Progenitor cell of endocrine pancreas (in vitro differentiated cells): Measurements from ENCODE around the gene MICB. TPM values are rescaled to one million over a fixed set of nuclear protein-coding genes. Genes with fewer than 3 reads are reported as not detected.

Experiments
- DNase-seq: peaks from one replicate; pipeline ENCODE4 v3.0.0; 2021; ENCODE audit warnings: low spot score; ENCODE audit not compliant: unreplicated experiment
- H3K27ac Mint-ChIP-seq: 2 replicates; pipeline ENCODE4 v1.8.0; 2021; ENCODE audit warnings: mild to moderate bottlenecking, moderate library complexity, mixed read lengths
- H3K27me3 Mint-ChIP-seq: 2 replicates; pipeline ENCODE4 v1.8.0; 2021; ENCODE audit warnings: mixed read lengths
- H3K36me3 Mint-ChIP-seq: 2 replicates; pipeline ENCODE4 v1.8.0; 2022; ENCODE audit warnings: mixed read lengths; ENCODE audit not compliant: insufficient read depth
- H3K4me1 Mint-ChIP-seq: 2 replicates; pipeline ENCODE4 v1.8.0; 2021; ENCODE audit warnings: low read depth, mixed read lengths
- H3K4me3 Mint-ChIP-seq: 2 replicates; pipeline ENCODE4 v1.8.0; 2021; ENCODE audit warnings: low read depth, mild to moderate bottlenecking, moderate library complexity, mixed read lengths
- H3K9me3 Mint-ChIP-seq: 2 replicates; pipeline ENCODE4 v1.8.0; 2021; ENCODE audit warnings: low read depth, mixed read lengths
- total RNA-seq: library from RNA; stranded (reverse); gene quantifications from 2 replicates; pipeline ENCODE4 v1.2.1, GENCODE V29; 2021
- TF ChIP-seq, protein P1 (sequence below): fragments of 200-600 bp; sonication (generic); IDR thresholded peaks from one replicate; pipeline ENCODE4 v1.5.0; 2021; ENCODE audit warnings: antibody characterized with exemption, mild to moderate bottlenecking; ENCODE audit not compliant: unreplicated experiment

Gene MICB
- total RNA-seq, 1 donor from 2014 or later: 0.43 TPM

DNA sequence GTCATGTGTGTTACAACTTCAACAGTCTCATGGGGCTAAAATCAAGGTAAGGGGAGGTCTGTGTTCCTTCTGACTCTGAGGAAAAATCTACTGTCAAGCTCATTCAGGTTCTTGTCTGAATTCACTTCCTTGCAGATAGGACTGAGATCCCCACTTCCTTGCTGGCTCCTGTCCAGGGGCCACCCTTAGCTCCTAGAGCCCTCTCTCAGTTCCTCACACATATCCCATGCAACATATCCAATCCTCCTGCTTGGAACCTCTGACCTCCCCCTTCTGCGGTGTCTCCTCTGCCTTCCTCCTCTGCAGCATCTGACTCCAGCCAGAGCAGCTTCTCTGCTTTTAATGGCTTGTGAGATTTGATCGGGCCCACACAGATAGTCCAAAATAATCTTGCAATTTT, 27.1 kb upstream of the MICB start:
- Mint-ChIP-seq H3K27ac (no peak overlapping the region), H3K4me1 (no peaks in the 10 kb centered on the region), H3K36me3 (no peaks in the 10 kb centered on the region), H3K27me3 (peaks cover 39% of the 10 kb centered on the region), H3K9me3 (no peaks in the 10 kb centered on the region), H3K4me3 (no peak overlapping the region)
- TF ChIP-seq, protein P1, sequence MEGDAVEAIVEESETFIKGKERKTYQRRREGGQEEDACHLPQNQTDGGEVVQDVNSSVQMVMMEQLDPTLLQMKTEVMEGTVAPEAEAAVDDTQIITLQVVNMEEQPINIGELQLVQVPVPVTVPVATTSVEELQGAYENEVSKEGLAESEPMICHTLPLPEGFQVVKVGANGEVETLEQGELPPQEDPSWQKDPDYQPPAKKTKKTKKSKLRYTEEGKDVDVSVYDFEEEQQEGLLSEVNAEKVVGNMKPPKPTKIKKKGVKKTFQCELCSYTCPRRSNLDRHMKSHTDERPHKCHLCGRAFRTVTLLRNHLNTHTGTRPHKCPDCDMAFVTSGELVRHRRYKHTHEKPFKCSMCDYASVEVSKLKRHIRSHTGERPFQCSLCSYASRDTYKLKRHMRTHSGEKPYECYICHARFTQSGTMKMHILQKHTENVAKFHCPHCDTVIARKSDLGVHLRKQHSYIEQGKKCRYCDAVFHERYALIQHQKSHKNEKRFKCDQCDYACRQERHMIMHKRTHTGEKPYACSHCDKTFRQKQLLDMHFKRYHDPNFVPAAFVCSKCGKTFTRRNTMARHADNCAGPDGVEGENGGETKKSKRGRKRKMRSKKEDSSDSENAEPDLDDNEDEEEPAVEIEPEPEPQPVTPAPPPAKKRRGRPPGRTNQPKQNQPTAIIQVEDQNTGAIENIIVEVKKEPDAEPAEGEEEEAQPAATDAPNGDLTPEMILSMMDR: no peak
- DNase-seq: no peak

DNA sequence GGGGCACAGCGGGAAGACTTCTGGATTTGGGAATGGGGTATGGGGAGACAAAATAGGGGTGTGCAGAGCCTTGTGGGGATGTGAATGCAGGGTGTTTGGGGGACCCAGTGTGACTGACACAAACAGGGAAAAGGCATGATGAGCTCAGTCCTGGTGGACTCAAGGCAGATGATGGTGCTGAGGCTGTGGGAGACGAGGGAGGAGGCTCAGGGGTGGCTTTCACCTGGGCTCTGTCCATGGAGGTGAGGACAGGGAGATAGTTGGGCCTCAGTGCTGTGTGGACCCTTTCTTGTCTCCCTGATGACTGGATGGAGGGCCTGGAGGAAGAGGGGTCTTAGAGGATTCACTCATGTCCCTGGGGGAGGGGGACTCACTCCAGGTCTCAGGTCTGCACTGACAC, 26.2 kb upstream of the MICB start:
- DNase-seq: no peak
- Mint-ChIP-seq H3K4me1 (no peaks in the 10 kb centered on the region), H3K9me3 (no peaks in the 10 kb centered on the region), H3K4me3 (no peak overlapping the region), H3K27me3 (peaks cover 39% of the 10 kb centered on the region), H3K27ac (no peak overlapping the region), H3K36me3 (no peaks in the 10 kb centered on the region)
- TF ChIP-seq, protein P1: no peak

DNA sequence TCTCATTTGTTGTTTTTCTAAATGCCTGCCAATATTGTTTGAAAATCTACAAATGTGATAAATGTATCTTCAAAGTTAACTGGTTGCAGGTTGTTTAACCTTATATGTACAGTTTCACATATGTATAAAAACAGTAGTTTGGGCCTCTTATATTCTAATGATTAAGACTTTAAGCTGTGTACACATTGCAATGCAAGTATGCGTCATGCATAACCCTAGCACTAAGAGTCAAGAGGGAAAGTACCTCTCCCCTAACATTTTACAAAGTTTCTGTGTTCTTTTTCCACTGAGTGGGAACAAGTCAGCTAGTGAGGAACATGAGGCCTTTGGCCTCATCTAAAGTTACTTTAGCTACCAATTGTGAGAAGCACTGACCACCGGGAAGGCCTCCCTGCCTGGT, 25.7 kb upstream of the MICB start:
- Mint-ChIP-seq H3K27me3 (peaks cover 42% of the 10 kb centered on the region), H3K27ac (no peak overlapping the region), H3K4me3 (no peak overlapping the region), H3K9me3 (no peaks in the 10 kb centered on the region), H3K36me3 (no peaks in the 10 kb centered on the region), H3K4me1 (no peaks in the 10 kb centered on the region)
- TF ChIP-seq, protein P1: no peak
- no peak for DNase-seq

DNA sequence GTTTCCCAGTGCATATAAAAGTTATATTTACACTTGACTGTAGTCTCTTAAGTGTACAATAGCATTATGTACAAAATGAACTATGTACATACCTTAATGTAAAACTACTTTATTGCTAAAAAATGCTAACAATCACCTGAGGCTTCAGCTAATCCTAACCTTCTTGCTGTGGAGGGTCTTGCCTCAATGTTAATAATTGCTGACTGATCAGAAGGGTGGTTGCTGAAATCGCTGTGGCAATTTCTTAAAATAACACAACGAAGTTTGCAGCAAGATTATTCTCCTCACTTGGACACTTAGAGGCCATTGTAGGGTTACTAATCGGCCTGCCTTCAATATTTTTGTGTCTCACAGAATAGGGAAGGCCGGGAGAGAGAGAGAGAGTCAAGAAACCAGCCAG, 24.7 kb upstream of the MICB start:
- TF ChIP-seq, protein P1: no peak
- no peak overlapping the region for H3K27ac Mint-ChIP-seq
- no peaks in the 10 kb centered on the region for H3K36me3 Mint-ChIP-seq
- no peak overlapping the region for H3K4me3 Mint-ChIP-seq
- no peak for DNase-seq
- H3K27me3 Mint-ChIP-seq: peaks cover 52% of the 10 kb centered on the region
- no peaks in the 10 kb centered on the region for H3K9me3 Mint-ChIP-seq
- no peaks in the 10 kb centered on the region for H3K4me1 Mint-ChIP-seq

DNA sequence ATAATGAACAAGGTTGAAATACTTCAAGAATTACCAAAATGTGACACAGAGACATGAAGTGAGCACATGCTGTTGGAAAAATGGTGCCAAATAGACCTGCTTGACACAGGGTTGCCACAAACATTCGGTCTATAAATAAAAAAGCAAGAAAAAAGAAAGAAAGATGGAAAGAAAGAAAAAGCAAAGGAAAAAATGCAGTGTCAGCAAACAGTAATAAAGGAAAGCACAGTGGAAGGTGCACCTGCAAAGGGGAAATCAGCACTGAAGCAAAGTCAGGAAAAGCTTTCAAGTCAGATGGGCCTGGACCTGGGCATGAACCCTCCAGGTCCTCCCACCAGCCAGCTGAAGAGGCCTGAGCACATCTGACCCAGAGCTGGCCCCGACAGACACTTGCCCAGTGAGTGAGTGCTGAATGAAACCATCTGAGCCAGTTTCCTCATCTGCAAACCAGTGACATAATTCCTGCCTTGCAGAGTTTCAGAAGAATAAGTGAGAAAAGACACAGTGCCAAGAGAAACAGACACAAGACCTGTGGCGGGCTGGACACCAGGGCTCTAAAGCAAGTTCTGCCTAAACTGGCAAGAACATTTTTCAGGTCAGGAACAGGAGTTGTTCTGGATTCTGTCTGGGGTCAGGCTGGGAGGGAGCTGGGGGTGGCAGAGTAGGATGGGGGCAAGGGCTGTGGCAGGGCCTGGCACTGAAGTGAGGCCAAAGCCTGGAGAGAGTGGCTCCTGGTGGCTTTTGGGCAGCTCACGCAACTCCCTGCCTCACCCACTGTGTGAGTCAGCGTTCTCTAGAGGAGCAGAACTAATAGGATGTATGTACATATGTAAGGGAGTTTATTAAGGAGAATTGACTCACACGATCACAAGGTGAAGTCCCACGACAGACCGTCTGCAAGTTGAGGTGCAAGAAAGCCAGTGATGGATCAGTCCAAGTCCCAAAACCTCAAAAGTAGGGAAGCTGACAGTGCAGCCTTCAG, 23.9 kb upstream of the MICB start:
- H3K36me3 Mint-ChIP-seq: no peaks in the 10 kb centered on the region
- no peak for DNase-seq
- TF ChIP-seq, protein P1: no peak
- no peak overlapping the region for H3K27ac Mint-ChIP-seq
- H3K4me3 Mint-ChIP-seq: no peak overlapping the region
- no peaks in the 10 kb centered on the region for H3K9me3 Mint-ChIP-seq
- no peaks in the 10 kb centered on the region for H3K4me1 Mint-ChIP-seq
- peaks cover 56% of the 10 kb centered on the region for H3K27me3 Mint-ChIP-seq
